Adipose tissue (tissue), 3 donors: ENCODE measurements around the gene OLFM4. TPM values are rescaled to one million over a fixed set of nuclear protein-coding genes. Genes with fewer than 3 reads are reported as not detected.
"Not testable (repeated sequence)": the region's sequence is repeated elsewhere in the genome, so short reads cannot be mapped to it uniquely, and the experiment has no call there.

ENCODE experiments used
- H3K27ac ChIP-seq: one replicate; pipeline ENCODE4 v1.5.1; 2013; ENCODE audit warnings: low read depth, low read length
- WGBS, 3 donors: extraction: QIAGEN DNeasy Blood & Tissue Kit; methylation state at CpG; one replicate each; pipeline ENCODE4 v1.1.7; 2013; 5-methylcytosine and 5-hydroxymethylcytosine counted together
- polyA plus RNA-seq, 3 donors: library from polyadenylated mRNA; stranded (reverse); fragments of 200-250 nt; gene quantifications; one replicate each; pipeline ENCODE4 v1.2.3, GENCODE V29; 2013
- donor health status: healthy with polysubstance abuse.
- donor health status: Bipolar disorder and iron deficiency.
- donor health status: healthy.

The OLFM4 gene
- polyA plus RNA-seq, 3 donors = 0.36 to 284 (median 4.8) TPM

DNA sequence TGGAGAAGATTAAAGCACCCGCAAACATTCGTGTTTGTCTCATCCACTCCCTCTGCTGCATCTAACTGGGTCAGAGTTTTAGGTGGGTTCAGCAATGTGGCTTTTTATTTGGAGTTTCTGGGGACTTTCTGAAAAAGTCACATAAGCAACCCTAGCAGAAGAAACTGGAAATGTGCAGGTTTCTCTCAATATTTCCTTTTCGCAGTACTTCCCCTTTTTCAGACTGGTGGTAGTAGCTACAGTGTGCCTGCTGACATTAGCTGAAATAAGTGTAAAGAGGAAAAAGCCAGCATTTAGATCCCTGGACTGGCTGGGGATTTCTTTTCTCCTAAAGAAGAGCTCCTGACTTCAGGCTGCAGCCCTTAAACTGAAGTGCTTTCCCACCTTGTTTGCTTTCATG lies 15.9 kb upstream of the OLFM4 start:
- no peak overlapping the region for H3K27ac ChIP-seq
- WGBS, 3 donors = 32 to 80% (median 51%) methylated on average over 3 of the region's 3 CpGs

DNA sequence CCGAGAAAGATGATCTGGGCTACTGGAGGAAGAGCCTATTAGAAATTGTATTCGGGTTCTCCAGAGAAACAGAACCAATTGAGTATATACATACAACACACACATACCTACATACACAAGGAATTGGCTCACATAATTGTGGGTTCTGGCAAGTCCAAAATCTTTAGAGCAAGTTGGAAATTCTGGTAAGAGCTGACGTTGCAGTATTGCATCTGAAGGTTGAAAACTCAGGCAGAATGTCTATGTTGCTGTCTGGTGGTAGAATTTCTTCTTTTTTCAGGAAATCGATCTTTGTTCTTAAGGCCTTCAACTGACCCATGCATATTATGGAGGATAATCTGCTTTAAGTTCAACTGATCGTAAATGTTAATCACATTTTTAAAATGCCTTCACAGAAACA lies 15.5 kb upstream of the OLFM4 start:
- no peak overlapping the region for H3K27ac ChIP-seq
- 66 to 92% (median 74%) methylated on average over 5 of the region's 5 CpGs for WGBS, 3 donors

DNA sequence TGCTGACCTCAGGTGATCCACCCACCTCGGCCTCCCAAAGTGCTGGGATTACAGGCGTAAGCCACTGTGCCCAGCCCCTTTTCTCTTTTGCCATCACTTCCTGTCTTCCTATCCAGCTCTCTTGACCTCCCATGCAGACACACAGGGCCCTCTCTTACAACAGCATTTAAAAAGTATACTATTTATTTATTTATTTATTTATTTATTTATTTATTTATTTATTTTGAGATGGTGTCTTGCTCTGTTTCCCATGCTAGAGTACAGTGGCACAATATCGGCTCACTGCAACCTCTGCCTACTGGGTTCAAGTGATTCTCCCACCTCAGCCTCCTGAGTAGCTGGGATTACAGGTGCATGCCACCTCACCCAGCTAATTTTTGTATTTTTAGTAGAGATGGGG lies 14.6 kb upstream of the OLFM4 start:
- 60 to 89% (median 66%) methylated on average over 3 of the region's 3 CpGs for WGBS, 3 donors

DNA sequence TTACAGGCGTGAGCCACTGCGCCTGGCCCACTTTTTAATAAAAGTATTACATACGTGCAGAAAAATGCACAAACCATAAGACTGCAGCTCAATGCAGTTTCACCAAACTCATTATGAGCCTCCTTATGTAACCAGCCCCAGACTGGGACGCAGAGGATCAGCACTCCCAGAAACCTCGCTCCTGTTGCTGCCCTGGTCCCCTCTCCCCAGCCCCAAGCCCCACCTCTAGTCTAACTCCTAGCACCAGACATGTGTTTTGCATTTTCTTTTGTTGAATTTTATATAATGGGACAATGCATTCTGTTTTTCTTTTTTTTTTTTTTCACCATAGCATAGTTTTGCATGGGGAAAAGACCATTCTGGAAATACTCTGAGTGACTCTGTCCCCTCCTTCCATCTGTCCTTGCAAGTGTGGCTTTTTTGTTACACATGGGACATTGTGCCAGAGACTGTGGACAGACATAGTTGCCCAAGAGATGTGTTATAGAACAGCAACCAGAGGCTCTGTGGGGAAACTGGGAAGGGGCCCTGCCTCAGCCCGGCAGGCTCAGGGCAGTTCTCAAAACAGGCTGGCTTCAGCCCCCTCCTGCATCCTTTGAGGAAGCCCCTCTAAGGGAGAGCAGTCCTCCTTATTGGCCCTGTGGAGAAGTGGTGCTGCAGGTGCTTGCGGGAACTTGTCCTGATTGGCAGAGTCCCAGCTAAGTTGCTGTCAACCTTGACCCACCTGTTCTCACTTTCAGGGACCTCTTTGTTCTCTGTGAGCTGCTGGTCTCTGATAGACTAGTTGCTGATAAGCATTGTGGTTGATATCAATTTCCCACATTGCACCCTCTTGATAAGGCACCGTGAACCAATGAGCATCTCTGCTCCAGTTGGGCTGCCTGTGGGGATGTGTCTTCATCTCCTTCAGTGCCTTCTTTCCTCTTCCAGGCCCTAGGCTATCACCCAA lies 13.8 kb upstream of the OLFM4 start:
- no peak overlapping the region for H3K27ac ChIP-seq
- 67 to 72% (median 68%) methylated on average over 8 of the region's 8 CpGs for WGBS, 3 donors

More for the DNA sequence above, 14.6 kb upstream of the OLFM4 start:
- not testable (repeated sequence) for H3K27ac ChIP-seq

DNA sequence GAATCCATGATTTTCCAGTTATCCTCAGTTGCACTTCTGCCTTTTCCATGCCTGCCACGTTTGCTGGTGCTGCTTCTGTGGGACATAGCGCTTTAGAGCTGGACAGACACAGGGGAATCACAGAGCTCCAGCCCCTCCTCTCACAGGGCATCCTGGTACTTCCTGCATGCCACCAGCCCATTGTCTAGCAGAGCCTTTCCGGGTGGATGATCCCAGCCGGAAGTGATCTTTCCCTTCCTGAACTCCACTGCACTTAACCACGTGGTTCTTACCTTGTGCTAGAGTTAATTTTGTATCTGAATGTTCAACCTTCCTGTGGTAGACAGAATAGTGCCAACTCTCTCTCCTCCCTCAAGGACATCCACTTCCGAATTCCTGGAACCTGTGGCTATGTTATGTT lies 12.6 kb upstream of the OLFM4 start:
- H3K27ac ChIP-seq = no peak overlapping the region
- WGBS, 3 donors = 66 to 83% (median 76%) methylated on average over 6 of the region's 6 CpGs

DNA sequence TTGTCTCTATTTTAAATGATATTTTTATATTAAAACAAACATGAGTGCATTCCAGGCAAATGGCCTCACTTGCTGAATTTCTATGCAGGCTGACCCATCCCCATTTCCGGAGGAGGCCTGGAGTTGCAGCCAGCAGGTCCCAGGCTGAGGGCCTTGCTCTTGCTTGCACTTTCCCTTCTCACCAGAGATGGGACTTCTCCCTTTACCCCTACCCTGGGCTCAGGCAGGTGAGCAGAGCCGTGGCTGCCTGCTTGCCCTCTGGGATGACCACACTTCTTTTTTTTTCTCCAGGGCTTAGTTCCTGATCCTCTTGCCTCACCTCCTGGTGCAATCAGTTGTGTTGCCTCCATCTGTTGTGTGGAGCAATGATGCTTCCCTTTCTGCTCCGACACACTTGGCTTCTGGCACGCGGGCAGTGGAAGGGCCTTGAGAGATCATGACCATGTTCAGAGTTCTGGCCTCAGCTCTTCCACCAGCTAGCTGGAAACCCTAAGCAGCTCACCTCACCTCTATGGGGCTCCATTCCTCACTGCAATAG lies 11.1 kb upstream of the OLFM4 start:
- 57 to 89% (median 68%) methylated on average over 5 of the region's 5 CpGs for WGBS, 3 donors

DNA sequence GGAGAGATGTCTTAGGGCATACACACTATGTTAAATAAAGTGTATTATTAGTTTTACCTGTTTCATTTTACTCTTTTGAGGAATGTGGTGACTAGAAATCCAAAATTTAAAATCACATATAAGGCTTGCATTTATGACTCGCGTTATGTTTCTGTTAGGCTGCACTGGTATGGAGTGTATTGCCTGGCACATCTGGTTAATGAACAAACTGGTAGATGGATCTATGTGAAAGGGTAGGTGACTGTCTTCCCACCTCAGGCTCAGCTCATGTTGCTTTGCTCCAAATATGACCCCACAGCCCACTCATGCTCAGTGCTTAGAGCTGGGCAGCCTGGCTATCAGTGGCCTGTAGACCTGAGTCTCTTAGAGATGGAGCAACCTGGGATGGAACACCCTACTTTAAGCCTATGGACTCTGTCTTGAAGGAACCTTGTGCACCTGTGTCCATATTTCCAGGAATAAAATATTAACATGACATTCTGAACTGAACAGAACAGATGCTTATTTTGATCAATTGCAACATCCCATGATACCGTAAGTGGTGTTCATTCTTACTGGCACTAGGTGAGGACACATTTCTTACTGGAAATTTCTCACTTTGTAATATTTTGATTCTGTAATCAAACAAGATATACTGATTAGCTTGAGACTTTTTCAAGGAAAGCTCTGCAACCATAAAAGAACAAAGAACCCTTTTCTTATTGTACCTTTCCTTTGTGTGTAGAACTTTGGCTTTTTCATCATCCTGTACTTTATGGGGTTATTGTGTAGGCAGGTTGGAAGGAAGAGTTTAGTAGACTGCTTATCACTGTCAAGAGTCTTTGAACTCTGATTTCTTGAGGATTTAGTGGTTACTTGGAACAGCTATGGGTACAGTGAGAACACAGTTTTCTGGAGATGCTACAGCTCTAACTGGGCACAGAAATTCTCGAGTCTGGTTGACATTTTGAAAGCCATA lies 9.6 kb upstream of the OLFM4 start:
- 82 to 87% (median 85%) methylated on average over 4 of the region's 4 CpGs for WGBS, 3 donors
- no peak overlapping the region for H3K27ac ChIP-seq

More for the DNA sequence above, 11.1 kb upstream of the OLFM4 start:
- H3K27ac ChIP-seq = no peak overlapping the region

DNA sequence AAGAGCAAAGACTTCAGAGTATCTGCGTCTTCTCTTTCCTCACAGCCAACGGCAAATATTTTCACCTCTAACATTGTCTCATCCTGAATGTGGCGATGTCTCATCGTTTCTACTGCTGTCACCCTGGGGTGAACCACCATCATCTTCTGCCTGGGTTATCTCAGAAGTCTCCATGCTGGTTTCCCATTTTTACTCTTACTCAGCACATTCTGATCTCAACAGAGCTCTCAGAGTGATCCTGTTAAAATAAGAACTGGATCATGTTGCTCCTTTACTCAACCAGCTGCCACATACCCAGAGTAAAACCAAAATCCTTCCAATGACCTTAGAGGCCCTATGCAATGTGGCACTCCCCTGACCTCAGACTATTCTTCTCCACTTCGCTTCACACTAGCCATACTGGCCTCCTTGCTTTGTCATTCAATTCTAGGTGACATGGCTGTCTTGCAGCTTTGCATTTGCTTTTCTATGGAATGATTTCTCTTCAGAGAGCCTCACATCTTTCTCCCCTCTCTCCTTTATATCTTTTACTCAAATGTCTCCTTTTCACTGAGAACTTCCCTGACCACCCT lies 7.8 kb upstream of the OLFM4 start:
- 83 to 96% (median 94%) methylated on average over 5 of the region's 5 CpGs for WGBS, 3 donors
- H3K27ac ChIP-seq = no peak overlapping the region

DNA sequence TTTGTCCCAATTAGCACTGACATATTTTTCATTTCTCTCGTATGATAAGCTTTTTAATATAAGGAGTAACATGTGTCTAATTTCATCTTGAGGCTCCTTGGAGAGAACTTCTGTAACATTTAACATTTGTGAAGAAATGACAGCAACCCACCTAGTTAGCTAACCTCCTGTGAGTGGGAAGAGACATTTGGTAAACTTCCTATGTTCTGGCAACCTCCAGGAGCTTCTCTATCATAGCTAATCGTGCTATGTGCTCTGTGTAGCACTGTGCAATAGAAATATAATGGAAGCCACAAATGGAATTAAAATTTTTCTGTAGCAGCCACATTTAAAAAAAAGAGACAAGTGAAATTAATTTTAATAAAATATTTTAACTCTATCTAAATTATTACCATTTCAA lies 5.4 kb upstream of the OLFM4 start:
- 41 to 89% (median 51%) methylated on average over 2 of the region's 2 CpGs for WGBS, 3 donors
- no peak overlapping the region for H3K27ac ChIP-seq

DNA sequence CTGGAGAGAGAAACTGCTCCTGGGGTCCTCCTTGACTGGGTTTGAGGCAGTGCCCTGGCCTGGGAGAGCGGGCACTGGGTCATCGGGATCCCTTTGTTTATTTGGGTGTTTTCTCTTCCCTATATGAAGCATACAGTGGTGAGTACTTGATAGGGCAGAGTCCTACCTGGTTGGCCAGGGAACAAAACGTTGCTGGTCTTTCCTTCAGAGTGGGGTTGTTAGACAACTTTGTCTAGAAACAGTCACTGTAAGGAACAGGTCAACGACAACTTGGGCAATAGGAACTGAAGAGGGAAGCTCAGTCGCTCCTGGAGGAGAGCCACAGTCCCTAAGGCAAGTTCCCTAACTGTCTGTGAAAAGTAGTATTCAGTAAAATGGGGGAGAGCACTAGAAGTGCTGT lies 550 bp upstream of the OLFM4 start:
- no peak overlapping the region for H3K27ac ChIP-seq
- 64 to 87% (median 68%) methylated on average over 5 of the region's 5 CpGs for whole genome bisulfite sequencing, 3 donors

DNA sequence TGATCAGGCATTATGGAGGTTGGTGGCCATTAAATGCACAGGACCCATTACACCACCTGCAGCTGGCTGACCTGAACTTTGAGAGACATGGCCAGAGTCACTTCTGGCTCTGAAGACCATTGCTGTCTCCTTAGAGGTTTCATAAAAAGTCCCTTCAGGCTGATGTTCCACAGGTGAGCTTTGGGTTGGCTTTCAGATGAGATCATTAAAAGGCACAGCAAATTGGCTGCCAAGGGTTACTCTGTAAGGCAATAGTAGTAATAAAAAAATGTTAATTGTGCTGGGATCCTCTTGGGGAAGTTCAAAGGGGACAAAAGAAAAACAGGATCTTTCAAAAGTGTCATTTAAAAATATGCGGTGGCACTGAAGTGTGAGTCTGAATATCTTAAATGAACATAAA lies 4.2 kb downstream of the OLFM4 start:
- 1 to 84% (median 33%) methylated on average over 1 of the region's 1 CpG for WGBS, 3 donors

DNA sequence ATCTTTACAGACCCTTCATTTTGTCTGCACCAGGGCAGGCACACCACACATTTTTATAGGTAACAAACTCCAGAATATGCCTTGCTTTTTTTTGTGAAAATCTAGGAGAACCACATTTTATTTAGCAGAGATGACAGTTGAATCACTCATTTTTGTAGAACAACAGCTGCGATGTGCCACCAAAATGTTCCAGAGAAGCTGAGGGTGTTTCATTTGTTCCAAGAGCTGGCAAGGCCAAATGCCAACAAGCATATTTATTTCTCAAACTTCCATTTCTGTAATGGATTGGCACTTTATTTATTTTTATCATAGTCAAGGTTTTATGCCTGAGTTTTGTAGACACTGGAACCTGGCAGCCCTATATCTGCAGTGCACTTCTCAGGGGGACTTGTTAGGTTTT lies 10.4 kb downstream of the OLFM4 start:
- no peak overlapping the region for H3K27ac ChIP-seq
- WGBS, 3 donors = 70 to 95% (median 89%) methylated on average over 1 of the region's 1 CpG

More for the DNA sequence above, 4.2 kb downstream of the OLFM4 start:
- H3K27ac ChIP-seq = no peak overlapping the region

DNA sequence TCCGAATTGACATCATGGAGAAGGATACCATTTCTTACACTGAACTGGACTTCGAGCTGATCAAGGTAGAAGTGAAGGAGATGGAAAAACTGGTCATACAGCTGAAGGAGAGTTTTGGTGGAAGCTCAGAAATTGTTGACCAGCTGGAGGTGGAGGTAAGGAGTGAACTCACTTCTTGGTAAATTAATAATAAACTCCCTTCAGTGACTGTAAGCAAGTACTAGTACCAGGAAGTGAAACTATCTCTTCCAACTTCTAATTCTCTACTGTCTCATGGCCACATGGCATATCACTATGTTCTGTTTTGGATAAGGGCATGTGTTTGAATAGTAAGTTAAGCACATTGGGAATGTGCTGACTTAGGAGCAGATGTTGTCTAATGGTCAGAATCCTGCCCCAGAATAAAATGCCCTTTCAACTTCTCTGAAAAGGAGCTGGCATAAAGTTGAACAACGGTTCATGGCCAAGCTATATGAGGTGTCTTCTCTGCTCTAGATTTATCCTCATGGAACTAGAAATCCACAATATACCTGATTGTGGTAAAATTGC lies 13.4 kb downstream of the OLFM4 start:
- no peak overlapping the region for H3K27ac ChIP-seq
- 62 to 93% (median 64%) methylated on average over 3 of the region's 3 CpGs for WGBS, 3 donors

DNA sequence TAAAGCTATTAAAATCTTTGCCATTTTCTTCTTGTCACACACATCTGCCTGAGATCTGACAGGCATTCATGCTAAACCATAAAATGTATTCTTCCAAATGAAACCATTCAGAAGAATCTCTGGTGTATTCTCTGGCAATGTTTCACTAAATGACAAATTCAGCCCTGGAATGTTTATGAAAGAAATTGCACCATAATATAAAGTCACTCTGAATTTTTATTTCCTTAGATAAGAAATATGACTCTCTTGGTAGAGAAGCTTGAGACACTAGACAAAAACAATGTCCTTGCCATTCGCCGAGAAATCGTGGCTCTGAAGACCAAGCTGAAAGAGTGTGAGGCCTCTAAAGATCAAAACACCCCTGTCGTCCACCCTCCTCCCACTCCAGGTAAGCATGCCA lies 14.3 kb downstream of the OLFM4 start:
- 50 to 83% (median 69%) methylated on average over 4 of the region's 4 CpGs for WGBS, 3 donors
- no peak overlapping the region for H3K27ac ChIP-seq

DNA sequence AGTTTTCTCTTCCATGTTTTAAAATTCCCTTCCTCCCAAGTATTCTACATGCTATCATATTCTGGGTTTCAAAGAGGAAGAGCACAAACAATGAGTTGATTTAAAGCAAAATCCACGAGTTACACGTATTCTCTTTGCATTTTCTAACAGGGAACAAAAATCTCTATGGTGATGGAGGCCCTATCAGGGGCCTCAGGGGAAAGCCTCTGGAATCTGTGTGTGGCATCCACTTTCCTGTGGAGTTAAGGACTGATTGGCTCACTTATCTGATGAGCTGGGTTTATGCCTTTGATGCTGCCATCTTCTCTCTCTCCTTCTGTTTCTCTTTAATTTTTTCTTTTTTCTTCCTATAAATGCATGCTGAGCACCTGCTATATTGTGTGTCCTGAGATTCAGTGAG lies 14.8 kb downstream of the OLFM4 start:
- 69 to 82% (median 79%) methylated on average over 2 of the region's 2 CpGs for WGBS, 3 donors
- no peak overlapping the region for H3K27ac ChIP-seq

DNA sequence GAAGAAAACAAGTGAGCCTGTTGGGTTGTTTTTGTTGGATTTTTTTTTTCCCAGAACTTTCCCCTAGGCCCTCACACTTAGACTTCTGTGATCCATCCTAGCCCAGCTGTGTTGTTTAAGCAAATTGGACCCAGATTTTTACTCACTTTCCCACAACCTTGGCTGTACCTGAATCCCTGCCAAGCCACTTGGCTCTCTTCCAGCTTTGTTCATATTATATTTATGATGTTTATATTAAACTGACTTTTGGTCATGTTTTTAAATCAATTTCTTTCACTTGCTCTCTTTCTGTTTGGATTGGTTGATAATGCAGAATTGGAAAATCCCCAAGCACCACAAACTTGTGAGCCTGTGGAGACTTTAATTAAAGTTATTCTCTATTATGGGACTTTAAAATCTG lies 16.6 kb downstream of the OLFM4 start:
- H3K27ac ChIP-seq = no peak overlapping the region

DNA sequence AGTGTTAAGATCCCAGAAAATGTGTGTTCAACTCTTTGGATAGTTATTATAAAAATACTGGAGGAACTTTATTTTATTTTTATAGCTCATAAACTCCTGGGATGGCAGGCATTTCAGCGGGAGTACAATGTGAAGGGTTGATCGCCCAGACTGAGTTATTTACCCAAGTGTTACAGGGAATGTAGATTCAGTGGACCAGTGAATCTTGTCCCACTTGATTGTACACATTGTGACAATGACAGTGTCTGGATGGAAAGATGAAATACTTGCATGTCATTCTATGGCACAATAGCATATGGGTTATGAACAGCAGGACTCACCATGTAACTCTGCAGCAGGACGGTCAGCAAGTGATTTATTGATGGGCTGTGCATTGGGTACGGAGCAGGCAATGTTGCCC lies 20.3 kb downstream of the OLFM4 start:
- WGBS, 3 donors = 95 to 98% (median 97%) methylated on average over 4 of the region's 4 CpGs
- H3K27ac ChIP-seq = no peak overlapping the region

DNA sequence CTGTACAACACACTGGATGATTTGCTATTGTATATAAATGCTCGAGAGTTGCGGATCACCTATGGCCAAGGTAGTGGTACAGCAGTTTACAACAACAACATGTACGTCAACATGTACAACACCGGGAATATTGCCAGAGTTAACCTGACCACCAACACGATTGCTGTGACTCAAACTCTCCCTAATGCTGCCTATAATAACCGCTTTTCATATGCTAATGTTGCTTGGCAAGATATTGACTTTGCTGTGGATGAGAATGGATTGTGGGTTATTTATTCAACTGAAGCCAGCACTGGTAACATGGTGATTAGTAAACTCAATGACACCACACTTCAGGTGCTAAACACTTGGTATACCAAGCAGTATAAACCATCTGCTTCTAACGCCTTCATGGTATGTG lies 21.5 kb downstream of the OLFM4 start:
- no peak overlapping the region for H3K27ac ChIP-seq
- WGBS, 3 donors = 96 to 98% (median 96%) methylated on average over 7 of the region's 7 CpGs
